Thyroid gland (tissue), 4 donors: ENCODE data around the gene CDC20.

Experiments used
- CTCF ChIP-seq, 6 experiments: fragments of 200-600 bp in 3 of 6; fragments of 450-650 bp in 3 of 6; sonication (generic) in 3 of 6; IDR thresholded peaks; one replicate each; pipeline ENCODE4 v1.5.1; 2016 to 2019; ENCODE audit warnings: antibody characterized with exemption in 6 of 6, mild to moderate bottlenecking in 2 of 6, inconsistent platforms in 1 of 6, moderate library complexity in 1 of 6
- POLR2A ChIP-seq, 2 donors: fragments of 450-650 bp; IDR thresholded peaks; one replicate each; pipeline ENCODE4 v1.6.1; 2017; ENCODE audit warnings: antibody characterized with exemption in 2 of 2, mild to moderate bottlenecking in 2 of 2, moderate library complexity in 1 of 2

GRCh38 chr1:43376723-43377235 is 18.0 kb downstream of the CDC20 start:
- TF ChIP-seq POLR2A (IDR thresholded peaks at IDR 0.05) (no peak), CTCF (IDR thresholded peaks at IDR 0.05) (no peak)
